ENCODE measurements around the gene ATRNL1. TPM values are rescaled to one million over a fixed set of nuclear protein-coding genes. Genes with fewer than 3 reads are reported as not detected.
"Not testable (repeated sequence)": the region's sequence is repeated elsewhere in the genome, so short reads cannot be mapped to it uniquely, and the experiment has no call there.

ATRNL1 gene
- total RNA-seq, 2 experiments from 2014 or later, result not detected

- H3K4me3 ChIP-seq (ENCODE audit: low read depth, low read length, poor library complexity, severe bottlenecking), result no peak overlapping the region
- intact Hi-C loops (cut with micrococcal nuclease; ENCODE audit: unreplicated experiment), result no loop called here
- POLR2A ChIA-PET, result interaction anchor here (0.7 to 0.9 kb wide), 2 partner anchors 38 to 53 kb away, joined by 3 read pairs; no protein-coding TSS in a partner anchor
- H4K20me1 ChIP-seq (ENCODE audit: insufficient read depth, low read length), result no peaks in the 10 kb centered on the region
- H3K9me2 ChIP-seq (ENCODE audit: insufficient read depth, low read length), result no peaks in the 10 kb centered on the region
- H3K9me3 ChIP-seq (ENCODE audit: low read length), result peaks cover 11% of the 10 kb centered on the region; the same call in 1 of the 2 replicates
- no peaks in the 10 kb centered on the region for H3K36me3 ChIP-seq (ENCODE audit: insufficient read depth, low read length)
- CTCF ChIA-PET (ENCODE audit: unreplicated experiment), result no interaction called here
- BruUV-seq (replicated peaks), result no TSS peak
- TF ChIP-seq CTCF (conservative IDR thresholded peaks at IDR 0.05; ENCODE audit: low read length), result no peak
- no peak for TF ChIP-seq EZH2phosphoT487 (IDR thresholded peaks at IDR 0.05; ENCODE audit: borderline replicate concordance, low read depth, low read length)
- H3K4me1 ChIP-seq (ENCODE audit: insufficient read depth, low read length, poor library complexity, severe bottlenecking), result no peaks in the 10 kb centered on the region
- H3K27ac ChIP-seq (ENCODE audit: low read depth, low read length, poor library complexity, severe bottlenecking), result no peak overlapping the region
- no peak overlapping the region for H2AFZ ChIP-seq (ENCODE audit: low read length)
- no peaks in the 10 kb centered on the region for H3K79me2 ChIP-seq (ENCODE audit: insufficient read depth, low read depth, low read length)
- H3K4me2 ChIP-seq (ENCODE audit: low read length), result no peak overlapping the region
- DNase-seq (ENCODE audit: low spot score), result no peak
Observed at GRCh38 chr10:115103700-115104099, 10.5 kb downstream of the ATRNL1 start.

GRCh38 chr10:115105411-115105810 lies 12.2 kb downstream of the ATRNL1 start:
- DNase-seq (ENCODE audit: low spot score); BruUV-seq (replicated peaks); H3K4me2 ChIP-seq (ENCODE audit: low read length); H2AFZ ChIP-seq (ENCODE audit: low read length); H4K20me1 ChIP-seq (ENCODE audit: insufficient read depth, low read length); H3K79me2 ChIP-seq (ENCODE audit: insufficient read depth, low read depth, low read length); H3K4me3 ChIP-seq (ENCODE audit: low read depth, low read length, poor library complexity, severe bottlenecking); intact Hi-C loops (cut with micrococcal nuclease; ENCODE audit: unreplicated experiment); CTCF ChIA-PET (ENCODE audit: unreplicated experiment); POLR2A ChIA-PET; H3K9me2 ChIP-seq (ENCODE audit: insufficient read depth, low read length); H3K4me1 ChIP-seq (ENCODE audit: insufficient read depth, low read length, poor library complexity, severe bottlenecking); H3K27ac ChIP-seq (ENCODE audit: low read depth, low read length, poor library complexity, severe bottlenecking); H3K36me3 ChIP-seq (ENCODE audit: insufficient read depth, low read length): not testable (repeated sequence)
- H3K9me3 ChIP-seq (ENCODE audit: low read length), result peaks cover 11% of the 10 kb centered on the region; the same call in 1 of the 2 replicates

- intact Hi-C loops (cut with micrococcal nuclease; ENCODE audit: unreplicated experiment), result no loop called here
- ChIA-PET CTCF (ENCODE audit: unreplicated experiment) (no interaction called here), POLR2A (no interaction called here)
- H3K4me2 ChIP-seq (ENCODE audit: low read length), result no peak overlapping the region
- no peaks in the 10 kb centered on the region for H4K20me1 ChIP-seq (ENCODE audit: insufficient read depth, low read length)
- H3K27ac ChIP-seq (ENCODE audit: low read depth, low read length, poor library complexity, severe bottlenecking), result no peak overlapping the region
- H3K4me1 ChIP-seq (ENCODE audit: insufficient read depth, low read length, poor library complexity, severe bottlenecking), result no peaks in the 10 kb centered on the region
- BruUV-seq (replicated peaks), result no TSS peak
- no peaks in the 10 kb centered on the region for H3K36me3 ChIP-seq (ENCODE audit: insufficient read depth, low read length)
- TF ChIP-seq EZH2phosphoT487 (IDR thresholded peaks at IDR 0.05; ENCODE audit: borderline replicate concordance, low read depth, low read length), result no peak
- TF ChIP-seq CTCF (conservative IDR thresholded peaks at IDR 0.05; ENCODE audit: low read length), result no peak
- no peaks in the 10 kb centered on the region for H3K9me2 ChIP-seq (ENCODE audit: insufficient read depth, low read length)
- peaks cover 11% of the 10 kb centered on the region; the same call in 1 of the 2 replicates for H3K9me3 ChIP-seq (ENCODE audit: low read length)
- no peak overlapping the region for H3K4me3 ChIP-seq (ENCODE audit: low read depth, low read length, poor library complexity, severe bottlenecking)
- no peaks in the 10 kb centered on the region for H3K79me2 ChIP-seq (ENCODE audit: insufficient read depth, low read depth, low read length)
- no peak for DNase-seq (ENCODE audit: low spot score)
- no peak overlapping the region for H2AFZ ChIP-seq (ENCODE audit: low read length)
Observed at GRCh38 chr10:115107830-115108229, 14.7 kb downstream of the ATRNL1 start.
